ENCODE data around the gene KIFAP3. TPM values are rescaled to one million over a fixed set of nuclear protein-coding genes. Genes with fewer than 3 reads are reported as not detected.

The KIFAP3 gene
- total and polyA plus RNA-seq, 2 of the 8 experiments (the other 6 are each of a cell fraction or from before 2014, with no cell fraction given), result 1.3 to 3.2 TPM

GRCh38 chr1:169878498-169878897 is 196.0 kb downstream of the KIFAP3 start:
- Histone ChIP-seq H3K9ac (replicated peaks in 1 of 4; ENCODE audit: extremely low read depth in 1 of 4, low read depth in 3 of 4, low read length in 3 of 4) (peak overlapping the region in 1 of 4 experiments; percentile 34; a peak in 1 of 7 replicates), H3K4me1 (replicated peaks in 1 of 4; ENCODE audit: control insufficient read depth in 3 of 4, insufficient read depth in 4 of 4, low read length in 3 of 4) (no peaks in the 10 kb centered on the region), H3K79me1 (ENCODE audit: low read depth, low read length) (no peaks in the 10 kb centered on the region), H2BK120ac (replicated peaks; ENCODE audit: low read depth, low read length) (no peak overlapping the region), H3K27me3 (replicated peaks in 1 of 4; ENCODE audit: control insufficient read depth in 3 of 4, extremely low read depth in 1 of 4, insufficient read depth in 3 of 4, low read length in 3 of 4) (no peaks in the 10 kb centered on the region), H3K23me2 (ENCODE audit: low read depth, low read length) (no peaks in the 10 kb centered on the region; the same call in 1 of the 2 replicates), H3K36me3 (ENCODE audit: control insufficient read depth in 2 of 4, insufficient read depth in 4 of 4, low read length in 3 of 4) (peaks cover 0 to 21% (median 11%) of the 10 kb centered on the region in 4 experiments; a peak in 5 of 8 replicates), H4K91ac (replicated peaks; ENCODE audit: insufficient read length, low read length) (no peak overlapping the region), H3K9me3 (ENCODE audit: insufficient read depth in 2 of 2, low read depth in 1 of 2, low read length in 1 of 2) (peaks cover 0 to 7% of the 10 kb centered on the region in 2 experiments; a peak in 1 of 4 replicates), H3K79me2 (ENCODE audit: control insufficient read depth in 1 of 2, insufficient read depth in 2 of 2, low read length in 2 of 2) (0 out of 4 replicates have a peak, but pooled peaks cover 0 to 4% of the 10 kb centered on the region in 2 experiments), H3K23ac (ENCODE audit: insufficient read length) (no peak overlapping the region), H3K4me3 (ENCODE audit: extremely low read depth in 1 of 4, insufficient read depth in 2 of 4, low read depth in 3 of 4, low read length in 4 of 4) (no peak overlapping the region), H3K4ac (replicated peaks; ENCODE audit: insufficient read length, low read depth, low read length) (no peak overlapping the region), H2BK5ac (ENCODE audit: low read depth, low read length) (no peak overlapping the region), H4K20me1 (replicated peaks in 1 of 2; ENCODE audit: control insufficient read depth in 1 of 2, insufficient read depth in 2 of 2, low read length in 2 of 2) (no peaks in the 10 kb centered on the region), H2AK5ac (ENCODE audit: low read depth, low read length) (no peak overlapping the region), H3K27ac (ENCODE audit: low read depth, low read length) (no peak overlapping the region), H2BK20ac (ENCODE audit: low read length) (no peak overlapping the region), H4K8ac (ENCODE audit: extremely low read depth, insufficient read depth, low read length) (no peak overlapping the region), H2BK15ac (ENCODE audit: low read length) (no peak overlapping the region), H3K56ac (replicated peaks; ENCODE audit: insufficient read length, low read depth, low read length) (no peak overlapping the region), H3K14ac (ENCODE audit: insufficient read length) (no peak overlapping the region), H4K5ac (ENCODE audit: insufficient read length, low read depth, low read length) (no peak overlapping the region), H2AFZ (ENCODE audit: low read length) (no peak overlapping the region), H3K18ac (ENCODE audit: extremely low read depth, low read length) (no peak overlapping the region), H2BK12ac (ENCODE audit: low read depth, low read length) (no peak overlapping the region), H3K4me2 (ENCODE audit: insufficient read depth in 1 of 2, low read depth in 2 of 2, low read length in 2 of 2) (no peak overlapping the region)
- ChIA-PET CTCF (ENCODE audit: partially characterized antibody) (interaction anchor here (0.6 to 1.5 kb wide), 2 partner anchors 10 to 348 kb away, joined by 3 to 5 read pairs; no protein-coding TSS in a partner anchor), POLR2A (ENCODE audit: partially characterized antibody) (no interaction called here)
- DNase-seq (ENCODE audit: low read depth in 1 of 2, low spot score in 2 of 2), result no peak
- no peak for TF ChIP-seq TEAD4 (IDR thresholded peaks at IDR 0.05; ENCODE audit: low read depth, low read length)
- TF ChIP-seq ATF2 (IDR thresholded peaks at IDR 0.05; ENCODE audit: low read length), result no peak
- TF ChIP-seq SIX5 (IDR thresholded peaks at IDR 0.05; ENCODE audit: low read depth, low read length), result no peak
- TF ChIP-seq ATF3 (IDR thresholded peaks at IDR 0.05; ENCODE audit: insufficient read depth, low read depth, low read length), result no peak
- TF ChIP-seq ZNF274 (IDR thresholded peaks at IDR 0.05; ENCODE audit: borderline replicate concordance, extremely low read depth, low read length), result no peak
- no peak for TF ChIP-seq JUND (IDR thresholded peaks at IDR 0.05; ENCODE audit: low read length)
- no peak for TF ChIP-seq GABPA (IDR thresholded peaks at IDR 0.05; ENCODE audit: borderline replicate concordance, insufficient read depth, low read length)
- no peak for TF ChIP-seq SUZ12 (IDR thresholded peaks at IDR 0.05; ENCODE audit: low read length)
- TF ChIP-seq RBBP5 (IDR thresholded peaks at IDR 0.05; ENCODE audit: borderline replicate concordance, low read depth, low read length), result no peak
- WGBS, 2 experiments (ENCODE audit: extremely low coverage in 1 of 2, insufficient coverage in 1 of 2, insufficient read length in 1 of 2, insufficient replicate concordance in 2 of 2, low coverage in 1 of 2, low lambda C conversion rate in 2 of 2, missing lambda C conversion rate in 1 of 2), result 94% methylated on average over 4 of the region's 4 CpGs; no CpG with 5 or more reads in 1 of the 2 experiments
- no peak for FAIRE-seq

All from H1 (cell line).